Cardiac fibroblast (primary cell): ENCODE data around the gene ATP5MK.

Experiments used
- DNase-seq, 2 donors: peaks; one replicate each; pipeline versions ENCODE4 v3.0.0 to v3.0.0-alpha.2; 2010; ENCODE audit warnings: low read depth in 2 of 2
- H3K4me3 ChIP-seq, 2 donors: replicated peaks in 1 of 2; 1 replicate in 1 of 2; 2 replicates in 1 of 2; pipeline ENCODE4 v1.5.1; 2011; ENCODE audit warnings: low read depth in 2 of 2, low read length in 2 of 2, mild to moderate bottlenecking in 2 of 2, moderate library complexity in 1 of 2
- CTCF ChIP-seq: IDR thresholded peaks from one replicate; pipeline ENCODE4 v1.5.1; 2011; ENCODE audit warnings: low read depth, mild to moderate bottlenecking, low read length, inconsistent platforms

Gene ATP5MK

GRCh38 chr10:103441206-103441605, 44.9 kb upstream of the ATP5MK start:
- no peak overlapping the region for H3K4me3 ChIP-seq
- DNase-seq = peak in 1 of 2 donors; percentile 47
- TF ChIP-seq CTCF = no peak

- no peak for DNase-seq
- no peak for TF ChIP-seq CTCF
- no peak overlapping the region for H3K4me3 ChIP-seq
These were observed 44.1 kb upstream of the ATP5MK start for GRCh38 chr10:103440416-103440815.

GRCh38 chr10:103439776-103440175, 43.5 kb upstream of the ATP5MK start:
- DNase-seq = no peak
- TF ChIP-seq CTCF = no peak
- H3K4me3 ChIP-seq = no peak overlapping the region

GRCh38 chr10:103433858-103434257, 37.6 kb upstream of the ATP5MK start:
- DNase-seq = peak; percentile 70 to 82
- TF ChIP-seq CTCF = no peak
- H3K4me3 ChIP-seq = no peak overlapping the region

- no peak overlapping the region for H3K4me3 ChIP-seq
- DNase-seq = no peak
- no peak for TF ChIP-seq CTCF
These were observed 35.6 kb upstream of the ATP5MK start for GRCh38 chr10:103431902-103432301.

GRCh38 chr10:103429647-103430046, 33.4 kb upstream of the ATP5MK start:
- no peak for DNase-seq
- no peak overlapping the region for H3K4me3 ChIP-seq
- no peak for TF ChIP-seq CTCF

GRCh38 chr10:103428989-103429643, 32.8 kb upstream of the ATP5MK start:
- no peak for DNase-seq
- no peak overlapping the region for H3K4me3 ChIP-seq
- TF ChIP-seq CTCF = no peak
